ENCODE measurements around the gene PARP3. TPM values are rescaled to one million over a fixed set of nuclear protein-coding genes. Genes with fewer than 3 reads are reported as not detected.

PARP3 gene
- total RNA-seq, 1 experiment from 2014 or later: 8.7 TPM

DNA sequence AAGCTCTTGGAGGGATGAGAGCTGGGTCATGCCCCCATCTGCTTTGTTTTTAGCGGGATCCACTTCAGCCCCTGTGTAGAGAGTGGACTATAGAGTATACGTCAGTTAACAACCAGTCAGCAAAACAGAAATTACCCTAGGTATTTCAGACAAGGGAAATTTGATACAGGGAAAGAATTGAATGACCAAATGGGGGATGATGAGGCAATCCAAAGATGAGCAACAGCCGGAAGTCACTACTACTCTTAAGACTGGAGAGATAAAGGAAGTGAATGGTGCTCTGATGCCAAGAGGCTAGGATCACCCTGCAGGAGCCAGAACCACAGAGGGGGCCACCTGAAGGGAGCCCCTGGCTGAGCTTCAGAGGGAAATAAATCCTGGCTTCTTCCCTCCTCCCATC lies 11.3 kb downstream of the PARP3 start:
- Histone ChIP-seq H3K4me3 (no peak overlapping the region), H3K9me3 (replicated peaks) (no peaks in the 10 kb centered on the region), H3K4me1 (peaks cover 8% of the 10 kb centered on the region; the same call in 1 of the 2 replicates), H3K27ac (no peak overlapping the region), H3K36me3 (peaks cover 22% of the 10 kb centered on the region), H3K27me3 (no peaks in the 10 kb centered on the region)
- no peak for DNase-seq

DNA sequence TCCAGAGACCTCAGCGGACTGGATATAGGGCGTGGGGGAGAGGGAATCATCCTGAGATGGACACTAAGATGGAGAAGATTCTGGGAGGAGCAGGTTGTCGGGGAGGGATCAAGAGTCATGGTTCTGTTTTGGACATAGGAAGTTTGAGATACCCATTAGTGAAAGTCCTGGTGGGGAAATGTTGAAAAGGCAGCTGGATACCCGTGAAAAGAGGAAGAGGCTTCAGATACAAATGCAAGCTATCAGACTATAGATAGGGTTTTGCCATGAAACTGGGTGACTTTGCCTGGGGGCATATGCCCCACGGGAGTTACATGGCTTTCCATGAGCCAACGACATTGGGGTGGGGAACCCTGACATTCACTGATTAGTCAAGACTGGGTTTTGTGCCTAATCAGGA lies 11.9 kb downstream of the PARP3 start:
- DNase-seq: no peak
- H3K27me3 ChIP-seq: no peaks in the 10 kb centered on the region
- peaks cover 8% of the 10 kb centered on the region; the same call in 1 of the 2 replicates for H3K4me1 ChIP-seq
- no peak overlapping the region for H3K4me3 ChIP-seq
- H3K9me3 ChIP-seq (replicated peaks): no peaks in the 10 kb centered on the region
- peaks cover 29% of the 10 kb centered on the region for H3K36me3 ChIP-seq
- no peak overlapping the region for H3K27ac ChIP-seq

DNA sequence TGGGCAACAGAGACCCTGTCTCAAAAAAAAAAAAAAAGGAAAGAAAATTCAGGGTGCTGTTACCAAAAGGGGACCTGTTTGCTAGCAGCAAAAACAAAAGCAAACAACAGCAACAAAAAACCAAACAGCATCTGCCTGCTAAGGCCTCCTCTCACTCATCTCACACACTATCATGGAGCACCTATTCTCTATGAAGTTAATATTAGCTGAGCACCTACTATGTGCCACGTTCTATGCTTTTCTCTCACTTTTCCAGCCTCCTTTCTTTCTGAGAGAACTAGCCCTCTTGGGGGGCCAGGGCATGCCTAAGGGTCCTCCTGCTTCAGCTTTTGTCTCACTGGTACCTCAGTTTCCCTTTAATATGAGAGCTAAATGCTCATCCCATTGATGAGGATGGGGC lies 12.6 kb downstream of the PARP3 start:
- no peak for DNase-seq

DNA sequence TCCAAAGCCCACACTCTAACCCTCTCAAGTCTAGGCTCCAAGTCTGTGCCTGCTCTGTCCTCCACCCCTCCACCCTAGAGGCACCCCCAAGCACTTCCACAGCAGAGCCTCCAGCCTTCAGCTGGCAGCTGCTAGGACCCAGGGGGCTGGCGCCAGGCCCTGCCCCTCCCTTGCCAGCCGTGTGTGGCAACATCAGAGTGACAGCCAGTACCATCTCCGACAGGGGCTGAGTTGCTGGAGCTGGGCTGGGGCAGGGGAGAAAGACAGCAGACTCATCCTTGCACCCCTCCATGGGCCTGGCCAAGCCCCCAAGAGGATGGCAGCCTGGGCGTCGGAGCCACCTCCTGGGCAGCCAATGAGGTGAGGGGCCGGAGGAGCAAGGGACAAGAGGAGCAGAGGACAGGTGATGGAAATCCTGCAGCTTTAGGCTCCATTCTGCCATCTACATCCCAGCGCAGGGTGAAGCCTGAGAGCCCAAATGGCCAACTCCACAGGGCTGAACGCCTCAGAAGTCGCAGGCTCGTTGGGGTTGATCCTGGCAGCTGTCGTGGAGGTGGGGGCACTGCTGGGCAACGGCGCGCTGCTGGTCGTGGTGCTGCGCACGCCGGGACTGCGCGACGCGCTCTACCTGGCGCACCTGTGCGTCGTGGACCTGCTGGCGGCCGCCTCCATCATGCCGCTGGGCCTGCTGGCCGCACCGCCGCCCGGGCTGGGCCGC lies 13.2 kb downstream of the PARP3 start, which contains the start of gene GPR62:
GPR62 (plus strand) TSS at position 207 of the 718 bp plus-strand sequence; CDS start at position 479, 272 bp downstream.
- Histone ChIP-seq H3K36me3 (peaks cover 41% of the 10 kb centered on the region), H3K27ac (no peak within 1 kb of the TSS), H3K9me3 (replicated peaks) (no peaks in the 10 kb centered on the region), H3K4me1 (peaks cover 8% of the 10 kb centered on the region; the same call in 1 of the 2 replicates), H3K4me3 (no peak within 1 kb of the TSS), H3K27me3 (no peaks in the 10 kb centered on the region)
- DNase-seq: no peak

More for the DNA sequence above, 12.6 kb downstream of the PARP3 start:
- peaks cover 8% of the 10 kb centered on the region; the same call in 1 of the 2 replicates for H3K4me1 ChIP-seq
- no peaks in the 10 kb centered on the region for H3K27me3 ChIP-seq
- no peaks in the 10 kb centered on the region for H3K9me3 ChIP-seq (replicated peaks)
- no peak overlapping the region for H3K4me3 ChIP-seq
- peaks cover 35% of the 10 kb centered on the region for H3K36me3 ChIP-seq
- H3K27ac ChIP-seq: no peak overlapping the region

DNA sequence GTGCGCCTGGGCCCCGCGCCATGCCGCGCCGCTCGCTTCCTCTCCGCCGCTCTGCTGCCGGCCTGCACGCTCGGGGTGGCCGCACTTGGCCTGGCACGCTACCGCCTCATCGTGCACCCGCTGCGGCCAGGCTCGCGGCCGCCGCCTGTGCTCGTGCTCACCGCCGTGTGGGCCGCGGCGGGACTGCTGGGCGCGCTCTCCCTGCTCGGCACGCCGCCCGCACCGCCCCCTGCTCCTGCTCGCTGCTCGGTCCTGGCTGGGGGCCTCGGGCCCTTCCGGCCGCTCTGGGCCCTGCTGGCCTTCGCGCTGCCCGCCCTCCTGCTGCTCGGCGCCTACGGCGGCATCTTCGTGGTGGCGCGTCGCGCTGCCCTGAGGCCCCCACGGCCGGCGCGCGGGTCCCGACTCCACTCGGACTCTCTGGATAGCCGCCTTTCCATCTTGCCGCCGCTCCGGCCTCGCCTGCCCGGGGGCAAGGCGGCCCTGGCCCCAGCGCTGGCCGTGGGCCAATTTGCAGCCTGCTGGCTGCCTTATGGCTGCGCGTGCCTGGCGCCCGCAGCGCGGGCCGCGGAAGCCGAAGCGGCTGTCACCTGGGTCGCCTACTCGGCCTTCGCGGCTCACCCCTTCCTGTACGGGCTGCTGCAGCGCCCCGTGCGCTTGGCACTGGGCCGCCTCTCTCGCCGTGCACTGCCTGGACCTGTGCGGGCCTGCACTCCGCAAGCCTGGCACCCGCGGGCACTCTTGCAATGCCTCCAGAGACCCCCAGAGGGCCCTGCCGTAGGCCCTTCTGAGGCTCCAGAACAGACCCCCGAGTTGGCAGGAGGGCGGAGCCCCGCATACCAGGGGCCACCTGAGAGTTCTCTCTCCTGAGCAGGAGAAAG lies 14.0 kb downstream of the PARP3 start:
- Histone ChIP-seq H3K4me3 (no peak overlapping the region), H3K27me3 (no peaks in the 10 kb centered on the region), H3K4me1 (peaks cover 8% of the 10 kb centered on the region; the same call in 1 of the 2 replicates), H3K36me3 (peaks cover 48% of the 10 kb centered on the region), H3K9me3 (replicated peaks) (no peaks in the 10 kb centered on the region), H3K27ac (no peak overlapping the region)
- no peak for DNase-seq

DNA sequence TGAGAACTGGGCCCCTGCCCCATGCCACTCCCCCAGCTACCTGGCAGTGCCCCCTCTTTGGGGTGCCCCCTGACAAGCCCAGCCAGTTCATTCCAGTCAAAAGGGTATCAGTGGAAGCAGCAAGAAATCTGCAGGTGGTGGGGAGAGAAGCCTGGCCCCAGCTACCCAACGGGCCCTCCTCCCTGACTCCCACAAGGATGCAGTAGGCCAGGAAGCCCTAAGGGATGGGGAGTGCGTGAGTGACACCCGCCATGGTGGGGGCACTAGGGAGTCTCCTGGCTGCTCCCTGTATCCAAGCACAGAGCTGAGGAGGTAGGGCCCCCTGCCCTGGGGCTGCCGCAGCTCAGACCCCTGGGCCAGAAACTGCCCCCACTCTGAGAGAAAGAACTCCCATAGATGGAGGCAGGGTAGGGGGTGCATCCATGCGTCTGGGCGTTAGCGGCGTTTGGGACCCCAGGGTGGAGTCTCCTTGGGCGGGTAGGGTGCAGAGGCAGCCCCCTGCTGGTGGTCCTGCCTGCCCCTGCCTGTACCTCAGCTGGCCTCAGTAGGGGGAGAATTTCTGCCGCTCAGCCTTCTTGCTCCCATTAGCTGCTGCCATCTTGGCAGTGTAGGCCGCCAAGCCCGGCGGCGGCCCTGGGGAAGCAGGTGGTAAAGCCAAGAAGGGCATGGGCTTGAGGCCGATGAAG lies 15.5 kb downstream of the PARP3 start:
- Histone ChIP-seq H3K4me3 (no peak overlapping the region), H3K4me1 (peaks cover 21% of the 10 kb centered on the region), H3K27ac (no peak overlapping the region), H3K27me3 (no peaks in the 10 kb centered on the region), H3K36me3 (peaks cover 53% of the 10 kb centered on the region), H3K9me3 (replicated peaks) (no peaks in the 10 kb centered on the region)
- no peak for DNase-seq

DNA sequence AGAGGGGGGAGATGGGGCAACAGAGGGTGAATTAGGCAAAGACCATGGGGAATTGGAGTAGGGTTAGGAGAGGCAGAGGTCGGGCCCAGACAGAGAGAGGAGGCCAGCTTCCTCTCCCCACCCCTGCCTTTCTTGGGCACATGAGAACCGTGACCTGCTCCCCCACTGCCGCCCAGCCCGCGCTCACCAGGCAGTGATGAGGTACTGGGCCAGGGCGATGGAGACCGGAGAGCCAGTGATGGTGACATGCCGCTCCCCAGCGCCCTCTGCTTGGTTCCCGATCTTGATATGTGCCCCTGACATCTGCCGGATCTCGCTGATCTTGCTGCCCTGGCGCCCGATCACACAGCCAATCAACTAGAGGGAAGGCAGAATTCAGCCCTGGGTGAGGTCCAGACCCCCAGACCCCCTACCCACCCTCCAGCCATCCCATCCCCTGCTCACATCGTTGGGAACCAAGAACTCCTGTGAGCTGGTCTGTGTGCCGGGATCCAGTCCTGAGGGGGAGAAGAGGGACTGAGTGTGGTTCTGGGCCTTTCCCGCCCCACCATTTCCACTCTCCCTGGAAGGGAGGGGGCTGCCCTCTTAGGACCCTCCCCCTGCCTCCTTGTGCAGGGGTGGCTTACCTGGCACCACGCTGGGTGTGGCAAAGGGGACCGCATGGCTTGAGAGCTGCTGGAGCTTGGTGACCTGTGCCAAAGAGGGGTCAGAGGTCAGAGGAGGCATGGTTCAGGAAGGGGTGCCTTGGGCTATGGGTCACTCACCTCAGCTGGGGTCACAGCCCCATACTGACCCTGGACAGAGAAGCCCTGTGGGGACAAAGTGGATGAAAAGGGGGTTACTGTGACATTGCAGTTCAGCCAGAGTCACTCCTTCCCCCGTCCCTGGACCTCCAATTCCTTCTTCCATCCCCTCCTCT lies 16.7 kb downstream of the PARP3 start:
- Histone ChIP-seq H3K4me3 (no peak overlapping the region), H3K4me1 (peaks cover 27% of the 10 kb centered on the region), H3K27ac (no peak overlapping the region), H3K9me3 (replicated peaks) (no peaks in the 10 kb centered on the region), H3K27me3 (no peaks in the 10 kb centered on the region), H3K36me3 (peaks cover 53% of the 10 kb centered on the region)
- DNase-seq: no peak

DNA sequence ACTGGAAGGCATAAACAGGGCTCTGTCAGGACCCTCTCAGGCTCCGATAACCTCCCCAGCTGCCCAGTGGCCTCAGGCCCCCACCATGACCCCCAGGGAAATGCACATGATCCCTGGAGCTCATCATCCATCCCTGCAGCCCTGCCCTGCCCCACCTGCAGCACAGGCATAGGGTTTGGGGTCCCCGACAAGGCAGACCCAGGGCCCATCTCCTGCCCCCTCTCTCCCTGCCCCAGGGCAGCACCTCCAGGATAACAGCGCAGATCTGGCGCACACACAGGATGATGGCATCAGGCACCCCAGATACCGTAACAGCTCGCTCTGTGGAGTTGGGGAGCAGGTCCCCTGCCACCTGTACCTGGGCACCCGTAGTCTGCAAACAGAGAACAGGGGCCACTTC lies 17.5 kb downstream of the PARP3 start:
- Histone ChIP-seq H3K4me1 (peaks cover 30% of the 10 kb centered on the region), H3K27ac (no peak overlapping the region), H3K36me3 (peaks cover 53% of the 10 kb centered on the region), H3K4me3 (no peak overlapping the region), H3K27me3 (no peaks in the 10 kb centered on the region), H3K9me3 (replicated peaks) (no peaks in the 10 kb centered on the region)
- no peak for DNase-seq

DNA sequence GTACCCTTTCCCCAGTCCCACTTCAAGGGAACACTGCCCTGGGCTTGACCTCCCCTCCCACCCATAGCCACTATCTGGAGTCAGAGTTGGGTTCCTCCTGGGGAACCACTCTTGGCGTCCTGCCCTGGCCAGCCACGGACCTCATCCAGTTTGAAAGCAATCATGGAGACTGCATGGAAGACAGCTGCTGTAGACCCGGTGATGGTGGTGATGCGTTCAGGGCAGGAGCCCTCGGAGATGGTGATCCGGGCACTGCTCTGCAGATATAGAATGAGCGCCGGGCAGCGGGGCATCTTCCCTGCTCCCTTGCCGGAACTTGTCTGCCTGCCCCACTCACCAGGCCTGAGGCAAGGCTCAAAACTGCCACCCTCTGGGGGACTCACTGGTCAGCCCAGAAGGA lies 18.2 kb downstream of the PARP3 start:
- Histone ChIP-seq H3K4me3 (no peak overlapping the region), H3K4me1 (peaks cover 37% of the 10 kb centered on the region), H3K36me3 (peaks cover 52% of the 10 kb centered on the region)

DNA sequence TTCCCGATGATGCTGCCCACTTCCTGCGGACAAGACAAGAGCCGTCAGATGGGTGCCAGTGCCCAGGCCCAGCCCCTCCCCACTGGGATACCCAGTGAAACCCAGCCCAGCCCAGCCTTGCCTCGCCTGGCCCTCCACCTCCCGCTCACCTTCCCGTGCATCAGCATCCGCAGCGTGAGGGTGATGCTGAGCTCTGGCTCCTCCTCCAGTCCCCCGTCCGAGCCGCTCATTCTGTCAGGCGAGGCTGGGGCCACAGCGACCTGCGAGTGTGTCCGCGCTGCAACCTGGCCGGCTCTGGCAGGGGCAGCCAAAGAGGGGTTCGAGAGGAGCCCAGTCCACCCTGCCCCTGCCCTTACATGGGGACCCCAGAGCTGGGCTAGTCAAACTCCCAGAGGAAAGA lies 18.8 kb downstream of the PARP3 start:
- Histone ChIP-seq H3K9me3 (replicated peaks) (no peaks in the 10 kb centered on the region), H3K27me3 (no peaks in the 10 kb centered on the region), H3K4me1 (peaks cover 44% of the 10 kb centered on the region), H3K36me3 (peaks cover 54% of the 10 kb centered on the region), H3K27ac (no peak overlapping the region), H3K4me3 (no peak overlapping the region)
- no peak for DNase-seq

More for the DNA sequence above, 18.2 kb downstream of the PARP3 start:
- Histone ChIP-seq H3K27ac (no peak overlapping the region), H3K9me3 (replicated peaks) (no peaks in the 10 kb centered on the region), H3K27me3 (no peaks in the 10 kb centered on the region)
- no peak for DNase-seq

DNA sequence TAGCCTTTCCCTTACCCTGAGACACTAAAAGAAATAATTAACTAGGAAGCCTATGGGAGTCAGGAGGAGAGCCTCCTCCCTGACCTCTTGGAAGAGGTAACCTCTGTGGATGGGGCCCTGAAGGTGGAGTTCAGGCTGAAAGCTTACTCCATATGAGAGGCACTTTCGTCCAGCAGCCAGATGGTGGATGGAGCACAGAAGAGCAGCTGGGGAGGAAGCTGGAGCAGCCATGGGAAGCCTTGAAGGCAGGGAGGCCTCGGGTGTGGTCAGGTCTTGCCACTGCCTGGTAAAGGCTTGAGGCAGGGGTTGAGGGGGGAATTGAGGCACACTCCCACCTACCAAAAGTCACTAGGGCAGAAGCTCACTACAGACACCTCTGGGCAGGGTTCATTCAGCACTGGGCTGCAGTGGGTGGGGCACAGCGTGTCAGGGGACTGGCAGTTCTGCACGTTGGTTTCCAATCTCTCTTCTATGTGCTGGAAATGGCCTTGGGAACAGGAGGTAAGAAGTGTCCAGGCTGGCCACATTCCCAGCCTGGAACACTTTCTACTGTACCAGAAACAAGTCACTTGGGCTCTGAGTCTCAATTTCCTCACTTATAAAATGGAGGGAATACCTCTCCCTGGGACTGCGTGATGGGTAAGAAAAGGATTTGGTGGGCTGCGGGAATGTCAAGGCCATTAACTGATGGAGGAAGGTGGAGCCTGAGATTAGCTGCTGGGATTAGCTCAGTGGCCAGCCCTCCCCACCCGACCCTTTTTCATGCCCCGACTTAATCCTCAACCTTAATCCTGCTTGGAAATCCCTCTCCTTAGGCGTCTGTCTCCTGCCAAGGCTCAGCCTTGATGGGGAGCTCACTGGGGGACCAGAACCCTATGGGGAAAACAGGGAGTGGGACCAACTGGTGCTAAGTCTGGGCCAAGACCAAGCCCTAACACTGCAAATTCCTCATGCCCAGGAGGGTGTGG lies 19.7 kb downstream of the PARP3 start:
- peaks cover 48% of the 10 kb centered on the region for H3K36me3 ChIP-seq
- peaks cover 45% of the 10 kb centered on the region for H3K4me1 ChIP-seq
- H3K4me3 ChIP-seq: no peak overlapping the region

DNA sequence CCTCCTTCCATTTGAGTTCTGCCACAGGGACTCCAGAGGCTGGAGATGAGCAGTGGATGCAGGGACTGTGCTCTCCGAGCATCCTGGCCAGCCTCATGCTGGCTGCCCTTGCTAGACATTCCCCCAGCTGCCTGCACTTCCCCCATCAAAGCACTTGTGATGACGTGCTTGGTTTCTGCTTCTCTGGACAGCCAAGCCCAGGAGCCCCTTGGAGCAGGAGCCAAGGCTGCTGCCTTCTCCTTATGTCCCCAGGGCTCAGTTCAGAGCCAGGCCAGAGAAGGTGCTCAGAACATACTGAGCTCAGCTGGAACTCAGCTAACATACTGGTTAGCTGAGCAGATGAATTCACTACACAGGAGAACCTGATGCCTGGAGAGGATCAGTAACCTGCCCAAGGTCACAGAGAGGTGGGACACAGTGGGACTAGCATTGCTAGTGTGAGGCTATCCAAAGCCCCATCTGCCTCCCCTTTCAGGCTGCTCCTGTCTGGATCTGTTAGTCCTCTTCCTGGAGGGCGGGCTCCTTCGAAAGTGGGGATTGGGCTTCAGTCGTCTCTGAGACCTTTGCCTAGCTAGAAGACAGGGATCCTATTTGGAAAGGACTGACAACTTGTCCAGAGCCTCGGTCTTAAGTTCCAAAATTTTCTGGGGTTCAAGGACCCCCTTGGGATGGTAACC lies 20.8 kb downstream of the PARP3 start:
- Histone ChIP-seq H3K27ac (peak overlapping the region; percentile 91; the same call in 1 of the 2 replicates), H3K4me1 (peaks cover 46% of the 10 kb centered on the region)
- peak in 1 of 2 experiments; percentile 34 for DNase-seq

More for the DNA sequence above, 19.7 kb downstream of the PARP3 start:
- H3K9me3 ChIP-seq (replicated peaks): no peaks in the 10 kb centered on the region
- H3K27me3 ChIP-seq: no peaks in the 10 kb centered on the region
- no peak overlapping the region; the same call in 1 of the 2 replicates for H3K27ac ChIP-seq
- DNase-seq: peak in 1 of 2 experiments; percentile 51

More for the DNA sequence above, 20.8 kb downstream of the PARP3 start:
- H3K36me3 ChIP-seq: peaks cover 39% of the 10 kb centered on the region
- no peaks in the 10 kb centered on the region for H3K27me3 ChIP-seq
- H3K4me3 ChIP-seq: no peak overlapping the region
- no peaks in the 10 kb centered on the region for H3K9me3 ChIP-seq (replicated peaks)

Data from SJCRH30 (cell line).